Hepatic stellate cell (primary cell): ENCODE data around the gene SETD9.

ENCODE experiments used
- DNase-seq: peaks from one replicate; pipeline ENCODE4 v3.0.0; 2011; ENCODE audit warnings: low spot score

Gene SETD9, protein sequence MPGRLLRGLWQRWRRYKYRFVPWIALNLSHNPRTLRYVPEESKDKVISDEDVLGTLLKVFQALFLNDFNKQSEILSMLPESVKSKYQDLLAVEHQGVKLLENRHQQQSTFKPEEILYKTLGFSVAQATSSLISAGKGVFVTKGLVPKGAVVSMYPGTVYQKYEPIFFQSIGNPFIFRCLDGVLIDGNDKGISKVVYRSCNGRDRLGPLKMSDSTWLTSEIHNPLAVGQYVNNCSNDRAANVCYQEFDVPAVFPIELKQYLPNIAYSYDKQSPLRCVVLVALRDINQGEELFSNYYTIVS

DNA sequence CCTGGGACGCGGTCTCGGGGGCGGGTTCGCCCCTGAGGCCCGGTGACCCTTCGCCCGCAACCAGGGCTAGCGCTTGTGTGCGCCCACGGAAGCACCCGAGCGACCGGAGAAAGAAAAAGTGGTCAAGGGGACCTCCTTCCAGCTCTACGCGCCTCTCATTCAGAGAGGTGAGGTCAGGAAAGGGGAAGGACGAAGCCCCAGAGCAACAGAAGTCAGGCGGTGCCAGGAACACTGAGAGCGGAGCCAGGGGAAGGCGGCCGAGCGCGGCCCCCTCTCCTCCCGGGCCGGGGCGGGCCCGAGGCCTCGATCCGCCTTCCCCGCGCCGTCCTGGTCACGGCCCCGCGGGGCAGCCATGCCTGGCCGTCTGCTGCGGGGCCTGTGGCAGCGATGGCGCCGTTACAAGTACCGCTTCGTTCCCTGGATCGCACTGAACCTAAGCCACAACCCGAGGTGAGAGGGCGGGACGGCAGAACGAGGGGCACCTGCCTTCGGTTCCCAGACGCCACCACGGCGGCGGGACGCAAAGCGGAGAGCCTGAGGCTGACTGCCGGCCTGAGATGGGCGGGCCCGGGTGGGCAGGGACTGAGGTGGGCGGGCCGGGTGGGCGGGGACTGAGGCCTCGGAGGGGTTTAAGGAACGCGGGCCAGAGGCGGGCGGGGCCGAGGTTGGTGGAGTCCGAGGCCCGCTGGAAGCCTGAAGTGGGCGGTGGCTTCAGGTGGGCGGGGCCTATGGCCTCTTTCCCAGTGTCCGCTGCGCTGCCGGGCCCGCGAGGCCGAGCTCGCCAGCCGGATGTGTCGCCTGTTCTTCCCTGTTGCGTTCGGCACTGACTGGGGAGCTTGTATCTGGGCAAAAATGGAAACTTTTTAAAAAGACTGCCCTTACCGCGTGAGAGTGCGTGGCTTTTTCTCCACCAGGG, at the start of gene SETD9:
Gene SETD9 (plus strand): TSS at position 303 of the 916 bp plus-strand sequence. CDS start 50 bp downstream, at position 353.
- DNase-seq: peak; percentile 92

DNA sequence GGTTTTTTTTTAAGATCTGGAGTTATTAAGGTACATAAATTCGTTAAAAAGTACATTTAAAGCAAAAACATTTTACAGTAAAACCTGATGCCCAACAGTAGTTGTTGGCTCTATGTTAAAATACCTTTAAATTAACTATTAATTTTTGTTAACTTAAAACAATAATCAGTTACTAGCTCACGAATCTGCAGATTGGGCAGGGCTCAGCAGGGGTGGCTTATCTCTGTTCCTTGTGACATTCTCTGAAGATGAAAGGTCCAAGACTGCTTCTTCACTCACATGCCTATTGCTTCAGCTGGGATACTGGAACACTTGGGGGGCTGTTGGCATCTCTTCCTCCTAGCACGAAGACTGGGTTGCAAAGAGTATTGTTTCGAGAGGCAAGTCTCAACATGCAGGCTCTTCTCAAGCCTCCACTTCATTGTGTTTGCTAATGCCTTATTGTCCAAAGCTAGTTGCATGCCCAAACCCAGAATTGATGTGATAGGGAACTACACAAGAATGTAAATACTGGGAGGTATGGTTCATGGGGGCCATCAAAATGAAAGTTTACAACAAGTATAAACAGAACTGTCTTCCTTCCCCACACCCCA, 47.4 kb upstream of the SETD9 start:
- no peak for DNase-seq

DNA sequence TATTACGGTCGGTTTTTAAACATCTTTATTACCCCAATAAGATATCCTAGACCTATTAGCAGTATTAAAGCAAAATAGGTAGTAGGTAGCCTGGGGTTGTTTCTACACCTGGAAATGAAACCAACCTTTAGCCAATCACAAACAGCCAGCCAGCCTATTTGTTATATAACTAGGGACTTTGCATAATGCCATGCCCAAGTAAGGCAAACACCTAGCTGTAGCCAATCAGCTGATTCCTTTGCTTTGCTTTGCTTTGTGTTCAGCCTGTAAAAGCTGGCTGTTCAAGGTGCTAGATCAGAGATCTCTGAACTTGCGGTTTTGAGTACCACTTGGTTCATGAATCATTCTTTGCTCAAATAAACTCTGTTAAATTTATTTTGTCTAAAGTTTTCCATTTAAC, 46.5 kb upstream of the SETD9 start:
- no peak for DNase-seq

DNA sequence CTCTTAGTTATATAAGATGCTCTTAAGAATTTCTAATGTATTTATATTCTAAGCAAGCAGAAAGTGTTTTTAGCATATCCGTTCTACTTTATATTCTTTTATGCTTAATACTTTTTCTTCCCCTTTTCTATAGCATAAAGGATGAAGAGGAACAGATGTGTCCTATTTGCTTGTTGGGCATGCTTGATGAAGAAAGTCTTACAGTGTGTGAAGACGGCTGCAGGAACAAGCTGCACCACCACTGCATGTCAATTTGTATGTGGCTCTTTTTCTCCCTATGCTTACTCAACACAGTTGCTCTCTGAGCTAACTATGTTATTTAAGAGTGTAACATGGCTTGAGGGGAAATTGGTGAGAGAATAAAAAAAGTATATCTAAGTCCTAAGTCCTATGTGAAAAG, 37.6 kb upstream of the SETD9 start:
- DNase-seq: no peak

DNA sequence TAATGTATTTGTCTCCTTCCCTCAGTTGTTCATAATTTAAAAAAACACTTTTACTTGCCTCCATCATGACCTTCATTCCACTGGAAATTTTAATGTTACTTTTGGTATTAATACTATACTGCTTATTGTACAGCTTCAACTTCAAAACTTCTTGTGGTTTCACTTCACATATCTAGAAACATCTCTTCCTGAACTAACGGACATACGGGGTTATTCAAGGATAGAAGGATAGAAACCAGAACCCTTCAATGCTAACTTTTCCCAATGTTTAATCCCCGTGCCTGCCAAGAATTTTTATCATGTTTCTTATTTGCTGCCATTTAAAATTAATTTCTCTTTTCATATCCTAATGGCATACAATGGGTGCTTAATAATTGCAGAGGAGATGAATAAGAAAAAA, 36.3 kb upstream of the SETD9 start:
- DNase-seq: no peak

DNA sequence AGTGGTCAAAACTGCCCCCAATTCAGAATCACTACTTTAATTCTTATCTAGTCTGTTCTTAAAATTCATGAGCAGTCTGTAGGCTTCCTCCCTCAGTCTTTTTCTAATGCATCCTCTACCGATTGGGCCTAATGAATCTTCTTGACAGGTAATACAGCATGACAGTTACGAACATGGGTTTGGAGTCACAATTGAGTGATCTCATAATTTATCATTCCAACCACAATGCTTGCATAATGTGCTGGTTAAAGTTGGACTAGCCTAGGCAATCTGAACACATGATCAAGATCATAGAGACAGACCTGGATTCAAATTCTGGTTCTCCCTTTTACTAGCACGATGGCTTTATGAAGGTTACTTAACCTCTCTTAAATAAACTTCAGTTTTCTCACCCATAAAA, 33.1 kb upstream of the SETD9 start:
- no peak for DNase-seq

DNA sequence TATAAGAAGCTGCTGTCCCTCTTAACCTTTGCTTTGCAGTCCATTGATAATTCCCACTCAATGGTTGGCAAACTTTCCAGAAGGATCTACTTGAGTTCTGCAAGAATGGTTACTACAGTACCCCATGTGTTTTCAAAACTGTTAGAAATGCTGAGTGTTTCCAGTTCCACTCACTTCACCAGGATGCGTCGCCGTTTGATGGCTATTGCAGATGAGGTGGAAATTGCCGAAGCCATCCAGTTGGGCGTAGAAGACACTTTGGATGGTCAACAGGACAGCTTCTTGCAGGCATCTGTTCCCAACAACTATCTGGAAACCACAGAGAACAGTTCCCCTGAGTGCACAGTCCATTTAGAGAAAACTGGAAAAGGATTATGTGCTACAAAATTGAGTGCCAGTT, 27.8 kb upstream of the SETD9 start:
- DNase-seq: no peak

DNA sequence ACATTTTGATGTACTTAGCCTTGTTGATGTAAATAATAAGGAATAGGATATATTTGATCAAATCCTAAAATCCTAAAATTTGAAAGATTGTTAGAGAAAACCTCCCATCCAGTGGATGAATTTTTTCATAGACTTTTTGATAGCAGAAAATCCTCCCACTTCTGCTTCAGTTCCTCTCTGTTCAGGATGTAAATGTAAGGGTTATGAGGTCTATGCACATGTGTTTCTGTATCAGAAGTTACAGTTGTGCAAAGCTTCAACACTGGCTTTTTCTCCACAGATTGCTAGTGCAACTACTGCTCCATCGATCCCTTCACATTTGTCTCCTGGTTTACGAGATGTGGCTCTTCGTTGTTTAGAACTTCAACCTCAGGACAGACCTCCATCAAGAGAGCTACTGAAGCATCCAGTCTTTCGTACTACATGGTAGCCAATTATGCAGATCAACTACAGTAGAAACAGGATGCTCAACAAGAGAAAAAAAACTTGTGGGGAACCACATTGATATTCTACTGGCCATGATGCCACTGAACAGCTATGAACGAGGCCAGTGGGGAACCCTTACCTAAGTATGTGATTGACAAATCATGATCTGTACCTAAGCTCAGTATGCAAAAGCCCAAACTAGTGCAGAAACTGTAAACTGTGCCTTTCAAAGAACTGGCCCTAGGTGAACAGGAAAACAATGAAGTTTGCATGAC, 16.0 kb upstream of the SETD9 start:
- no peak for DNase-seq

DNA sequence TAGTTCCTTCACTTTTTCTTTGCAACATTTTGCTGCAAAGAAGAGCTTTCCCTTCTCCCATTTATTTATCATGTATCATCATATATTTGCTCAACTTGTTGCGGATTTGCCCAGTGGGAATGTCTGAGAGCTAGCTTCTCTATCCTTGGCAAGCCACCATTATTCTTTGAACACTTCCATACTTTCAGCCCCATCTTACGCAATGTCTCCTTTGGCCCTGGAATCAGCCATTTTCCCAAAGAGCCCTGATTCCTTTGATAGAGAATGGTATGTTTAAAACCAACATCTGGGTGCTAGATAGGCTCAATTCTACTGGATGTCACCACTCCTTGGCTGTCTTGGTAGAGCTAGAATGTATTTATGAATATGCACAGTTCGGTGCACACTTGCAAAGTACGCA, 12.6 kb upstream of the SETD9 start:
- DNase-seq: no peak

DNA sequence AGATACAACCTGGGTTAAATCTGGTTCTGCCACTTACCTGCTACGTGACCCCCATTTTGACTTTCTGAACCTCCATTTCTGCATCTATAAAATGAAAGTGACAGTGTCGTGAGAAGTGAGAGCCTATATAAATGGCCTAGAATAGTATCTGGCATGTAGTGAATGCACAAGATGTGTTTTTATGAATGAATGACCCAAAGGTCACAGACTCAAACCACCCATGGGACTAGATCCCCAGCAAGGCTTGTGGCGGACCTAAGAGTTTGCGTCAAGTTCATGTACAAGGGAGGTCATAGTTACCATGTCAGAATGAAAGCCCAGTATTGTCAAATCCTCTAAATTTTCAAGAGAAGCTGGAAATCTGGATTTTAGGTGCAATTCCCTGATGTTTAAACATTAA, 11.2 kb upstream of the SETD9 start:
- no peak for DNase-seq

DNA sequence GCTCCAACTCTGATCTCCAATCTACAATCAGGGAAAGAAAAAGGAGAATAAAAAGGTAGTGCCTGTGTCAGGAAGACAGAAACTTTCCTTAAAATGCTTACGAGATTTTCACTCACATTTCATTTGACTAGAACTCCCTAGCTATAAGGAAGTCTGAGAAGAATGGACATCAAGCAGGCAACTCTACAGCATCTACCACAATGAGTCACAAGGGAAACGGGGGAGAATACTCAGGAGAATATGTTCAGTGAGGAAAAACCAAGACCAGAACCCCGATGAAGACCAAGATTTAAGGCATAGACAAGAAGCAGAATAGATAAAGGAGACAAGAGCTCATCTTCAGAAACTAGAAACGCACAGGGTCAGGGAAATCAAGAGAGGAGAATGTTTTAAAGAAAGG, 9.0 kb upstream of the SETD9 start:
- peak; percentile 26 for DNase-seq

DNA sequence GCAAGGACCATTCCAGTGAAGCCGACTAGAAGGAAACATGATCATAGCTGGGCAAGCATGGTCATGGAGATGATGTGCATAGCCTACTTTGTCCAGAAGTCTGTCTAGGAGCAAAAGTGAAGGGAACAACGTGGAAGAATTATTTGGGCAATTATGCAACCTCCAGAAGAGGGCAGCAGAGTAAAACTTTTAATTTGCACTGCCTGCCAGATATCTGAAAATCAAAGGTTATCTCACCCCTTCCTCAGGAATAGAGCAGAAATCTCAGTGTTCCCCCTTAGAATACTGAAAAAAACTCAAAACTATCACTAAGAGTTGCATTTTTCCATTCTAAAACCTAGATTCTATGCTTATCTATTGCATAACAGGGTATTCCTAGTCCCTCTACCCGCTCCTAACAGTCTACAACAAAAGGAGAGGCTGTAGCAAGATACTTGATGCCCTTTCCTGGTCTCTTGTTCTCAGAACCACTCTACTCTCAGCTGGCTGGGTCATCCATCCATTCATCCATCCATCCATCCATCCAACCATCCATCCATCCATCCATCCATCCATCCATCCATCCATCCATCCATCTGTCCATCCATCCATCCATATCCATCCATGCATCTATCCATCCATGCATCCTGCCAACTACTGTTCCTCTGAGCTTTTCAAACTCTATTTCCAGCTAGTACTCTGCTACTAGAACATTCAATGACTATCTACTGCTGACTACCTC, 8.4 kb upstream of the SETD9 start:
- DNase-seq: peak; percentile 12

DNA sequence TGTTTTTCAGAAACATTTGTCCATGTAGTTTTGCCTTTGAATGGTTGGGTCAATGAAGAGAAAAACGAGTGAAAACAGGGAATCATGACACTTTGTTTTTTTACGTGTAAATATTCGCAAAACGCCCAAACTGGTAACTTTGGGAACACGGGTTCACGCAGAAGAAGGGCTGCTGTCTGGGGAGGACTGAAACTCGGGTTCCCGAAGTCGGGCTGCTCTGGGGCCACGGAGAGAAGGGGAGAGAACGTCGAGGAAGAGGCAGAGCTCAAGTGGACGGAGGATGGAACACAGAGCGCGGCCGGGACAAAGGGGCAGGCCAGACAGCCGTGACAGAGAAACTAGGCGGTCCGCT, 478 bp upstream of the SETD9 start:
- peak; percentile 63 for DNase-seq

DNA sequence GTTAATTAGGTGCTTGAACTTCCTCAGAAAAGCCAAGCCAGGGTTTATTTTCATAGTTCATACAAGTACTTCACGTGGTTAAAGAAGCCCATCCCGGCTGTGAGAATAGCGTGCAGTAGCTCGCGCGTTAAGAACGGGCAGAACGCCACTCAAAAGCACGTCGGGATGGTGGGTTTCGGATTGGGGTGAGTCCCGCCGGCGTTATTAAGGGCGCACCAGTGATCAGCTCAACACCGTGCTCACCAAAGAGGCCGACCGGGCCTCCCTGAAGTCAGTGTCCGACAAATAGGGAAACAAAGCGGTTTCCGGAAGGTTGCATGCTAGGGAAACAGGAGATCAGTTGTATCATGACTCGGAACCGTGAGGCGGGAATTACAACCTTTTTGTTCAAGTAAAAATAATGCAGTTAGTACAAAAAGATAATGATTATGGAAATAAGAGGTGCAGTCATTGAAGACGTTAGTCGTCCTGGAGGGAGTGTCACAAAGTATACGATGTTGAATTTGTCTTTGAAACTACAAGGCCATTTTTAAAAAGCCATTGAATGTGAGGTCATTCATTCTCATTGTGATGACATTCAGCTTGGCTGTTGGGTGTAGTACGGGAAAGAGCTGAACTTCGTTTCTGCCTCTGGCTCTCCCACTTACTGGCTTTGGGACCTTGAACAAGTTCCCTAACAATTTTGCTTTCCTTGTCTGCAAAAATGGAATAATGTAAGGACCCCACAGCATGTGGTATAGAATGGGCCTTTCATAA, 992 bp downstream of the SETD9 start:
- peak; percentile 37 for DNase-seq

DNA sequence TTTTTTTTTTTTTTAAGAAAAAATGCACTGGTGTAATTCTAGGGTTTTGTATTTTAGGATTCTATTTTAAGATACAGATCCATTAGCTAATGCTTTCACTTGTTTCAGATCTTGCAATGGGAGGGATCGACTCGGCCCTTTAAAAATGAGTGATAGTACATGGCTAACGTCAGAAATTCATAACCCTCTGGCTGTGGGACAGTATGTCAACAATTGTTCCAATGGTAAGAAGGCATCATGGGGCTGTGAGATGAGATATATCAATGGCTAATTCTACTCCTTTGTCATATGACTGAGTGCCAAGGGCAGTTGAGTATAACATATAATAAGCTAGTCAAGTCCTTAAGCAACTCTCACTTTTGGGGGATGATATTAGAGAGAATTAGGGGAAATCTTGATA, 4.4 kb downstream of the SETD9 start:
- no peak for DNase-seq

DNA sequence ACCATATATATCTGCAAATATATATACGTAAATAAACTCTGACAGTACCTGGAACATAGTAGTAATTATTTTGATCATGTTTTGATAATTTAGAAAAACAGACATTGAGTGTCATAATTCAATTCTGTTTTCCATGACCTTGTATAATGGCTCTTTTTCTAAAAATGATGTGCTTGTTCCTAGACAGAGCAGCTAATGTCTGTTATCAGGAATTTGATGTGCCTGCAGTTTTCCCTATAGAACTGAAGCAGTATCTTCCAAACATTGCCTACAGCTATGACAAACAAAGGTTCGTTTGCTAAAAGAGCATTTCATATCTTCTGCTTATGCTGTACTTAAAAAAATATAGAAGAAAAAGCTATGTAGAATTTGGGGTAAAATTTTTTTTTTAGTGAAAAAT, 5.3 kb downstream of the SETD9 start:
- no peak for DNase-seq

DNA sequence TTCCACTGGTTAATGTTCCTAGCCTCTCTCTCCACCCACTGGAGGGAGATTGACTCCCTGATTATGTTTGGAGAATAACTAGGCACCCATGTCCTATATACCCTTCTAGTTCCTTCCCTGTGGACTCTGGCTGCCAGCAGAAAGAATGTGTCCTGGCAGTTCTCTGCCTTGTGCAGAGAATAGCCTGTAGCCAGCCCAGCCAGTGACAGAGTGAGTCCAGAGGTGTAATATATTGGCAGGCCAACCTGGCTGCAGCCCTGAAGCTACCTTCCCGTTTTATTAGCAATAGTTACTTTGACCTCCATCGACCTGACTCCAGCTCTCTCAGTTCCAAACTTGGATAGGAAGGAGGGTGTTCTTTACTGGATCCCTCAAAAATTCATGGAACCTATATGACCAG, 8.1 kb downstream of the SETD9 start:
- DNase-seq: no peak

DNA sequence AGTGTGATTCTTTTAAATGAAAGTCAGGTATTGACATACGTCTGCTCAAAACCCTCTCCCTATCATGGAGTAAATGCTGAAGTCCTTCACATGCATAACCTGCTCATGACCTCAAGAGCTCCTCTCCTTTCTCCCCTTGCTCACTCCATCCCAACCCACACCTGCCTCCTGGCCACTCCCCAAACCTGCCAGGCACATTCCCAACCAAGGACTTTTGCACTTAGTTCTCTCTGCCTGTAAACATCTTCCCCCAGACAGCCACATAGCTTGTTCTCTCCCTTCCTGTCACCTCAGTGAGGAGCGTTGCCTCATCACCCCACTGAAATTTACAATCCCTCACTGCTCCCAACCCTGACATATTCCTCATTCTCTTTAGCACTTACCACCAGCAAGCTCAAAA, 8.7 kb downstream of the SETD9 start:
- no peak for DNase-seq

DNA sequence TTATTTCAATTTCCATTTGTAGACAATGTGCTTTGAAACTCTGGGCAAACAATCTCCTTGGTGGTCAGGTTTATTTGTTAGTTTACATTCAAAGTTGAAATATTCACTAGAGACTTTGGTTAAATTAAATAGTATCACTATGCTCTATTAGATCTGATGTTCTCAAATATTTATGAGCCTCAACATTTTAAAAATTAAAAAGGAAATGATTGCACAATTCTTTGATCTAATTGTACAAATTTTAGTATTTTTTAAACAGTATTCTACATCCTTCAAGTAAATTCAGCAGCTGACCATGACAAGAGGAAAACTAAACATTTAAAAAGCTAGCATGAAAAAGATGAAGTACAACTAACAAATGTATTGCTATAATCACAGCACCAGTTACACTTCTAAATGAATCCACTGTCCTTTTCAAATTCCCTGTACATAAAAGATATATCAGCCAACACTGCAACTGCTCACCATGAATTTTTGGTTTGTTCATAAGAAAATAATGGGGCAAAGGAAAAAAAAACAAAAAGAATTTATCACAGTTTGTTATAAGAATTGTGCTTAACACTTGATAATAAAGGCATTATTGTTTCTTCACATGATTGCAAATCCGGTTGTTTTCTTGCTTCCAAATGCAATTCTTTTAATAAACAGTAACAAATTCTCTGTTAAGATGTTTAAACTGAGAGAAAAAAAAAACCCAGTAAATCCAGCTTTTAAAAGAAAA, 10.7 kb downstream of the SETD9 start:
- no peak for DNase-seq

DNA sequence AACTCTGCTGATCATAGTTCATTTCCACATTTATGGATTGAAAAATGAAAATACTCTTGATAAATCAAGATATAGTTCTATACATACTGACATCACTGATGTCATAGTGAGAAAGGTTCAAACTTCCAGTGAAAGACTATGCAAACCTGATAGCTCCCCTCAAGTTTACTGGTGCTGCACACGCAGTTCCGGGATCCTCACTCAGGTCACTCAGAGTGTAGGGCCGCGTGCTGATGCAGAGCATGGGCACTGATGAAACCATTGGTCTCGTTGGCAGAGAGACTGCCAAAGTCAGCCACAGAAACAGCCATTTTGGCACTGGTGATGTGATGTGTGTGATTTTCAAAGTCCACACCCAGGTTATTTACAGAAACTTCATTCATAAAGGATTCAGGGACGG, 13.5 kb downstream of the SETD9 start:
- no peak for DNase-seq
